Liver (tissue), 9 donors: ENCODE measurements around the gene XYLT2. TPM values are rescaled to one million over a fixed set of nuclear protein-coding genes. Genes with fewer than 3 reads are reported as not detected.

Experiments used
- DNase-seq: peaks from one replicate; pipeline ENCODE4 v3.0.0-alpha.2; 2017; ENCODE audit warnings: low spot score
- H3K27ac ChIP-seq, 2 donors: one replicate each; pipeline ENCODE4 v1.7.0; 2013; ENCODE audit warnings: inconsistent platforms in 2 of 2, low read length in 2 of 2, control low read depth in 1 of 2, low read depth in 1 of 2, mild to moderate bottlenecking in 1 of 2
- H3K27me3 ChIP-seq, 4 donors: one replicate each; pipeline versions ENCODE4 v1.6.1 to v1.7.0; 2013; ENCODE audit warnings: low read length in 3 of 4, inconsistent platforms in 1 of 4, mild to moderate bottlenecking in 1 of 4, moderate library complexity in 1 of 4; ENCODE audit not compliant: control insufficient read depth in 4 of 4, insufficient read depth in 4 of 4
- H3K36me3 ChIP-seq, 4 donors: one replicate each; pipeline versions ENCODE4 v1.6.1 to v1.7.0; 2013; ENCODE audit warnings: low read length in 3 of 4, mild to moderate bottlenecking in 3 of 4, low read depth in 1 of 4, moderate library complexity in 1 of 4; ENCODE audit not compliant: control insufficient read depth in 4 of 4, insufficient read depth in 3 of 4
- H3K4me1 ChIP-seq, 4 donors: one replicate each; pipeline versions ENCODE4 v1.6.1 to v1.7.0; 2013; ENCODE audit warnings: low read length in 3 of 4, mild to moderate bottlenecking in 3 of 4, moderate library complexity in 1 of 4; ENCODE audit not compliant: control insufficient read depth in 4 of 4, insufficient read depth in 4 of 4
- H3K4me3 ChIP-seq, 3 donors: one replicate each; pipeline versions ENCODE4 v1.6.1 to v1.7.0; 2013; ENCODE audit warnings: low read length in 3 of 3, control low read depth in 1 of 3, low read depth in 1 of 3, mild to moderate bottlenecking in 1 of 3
- H3K9ac ChIP-seq, 2 donors: one replicate each; pipeline ENCODE4 v1.7.0; 2013; ENCODE audit warnings: low read length in 2 of 2, mild to moderate bottlenecking in 2 of 2, moderate library complexity in 2 of 2, control low read depth in 1 of 2, low read depth in 1 of 2
- H3K9me3 ChIP-seq, 4 donors: one replicate each; pipeline versions ENCODE4 v1.6.1 to v1.7.0; 2013; ENCODE audit warnings: low read length in 3 of 4; ENCODE audit not compliant: control insufficient read depth in 4 of 4
- EGR1 ChIP-seq, 2 donors: IDR thresholded peaks; 2 replicates each; pipeline ENCODE4 v1.6.1; 2016 to 2018; ENCODE audit warnings: antibody characterized with exemption in 2 of 2, low read depth in 2 of 2
- FOXA1 ChIP-seq: IDR thresholded peaks from 2 replicates; pipeline ENCODE4 v1.6.1; 2016; ENCODE audit warnings: antibody characterized with exemption
- FOXA2 ChIP-seq: IDR thresholded peaks from 2 replicates; pipeline ENCODE4 v1.6.1; 2016; ENCODE audit warnings: antibody characterized with exemption
- GABPA ChIP-seq, 2 donors: IDR thresholded peaks in 1 of 2; conservative IDR thresholded peaks in 1 of 2; 2 replicates each; pipeline ENCODE4 v1.6.1; 2016; ENCODE audit warnings: antibody characterized with exemption in 2 of 2, mild to moderate bottlenecking in 1 of 2, moderate library complexity in 1 of 2
- HNF4A ChIP-seq, 2 donors: conservative IDR thresholded peaks; 2 replicates each; pipeline ENCODE4 v1.6.1; 2016; ENCODE audit warnings: antibody characterized with exemption in 2 of 2, mild to moderate bottlenecking in 2 of 2
- HNF4G ChIP-seq: IDR thresholded peaks from 2 replicates; pipeline ENCODE4 v1.6.1; 2016; ENCODE audit warnings: antibody characterized with exemption
- JUND ChIP-seq, 2 donors: IDR thresholded peaks; 2 replicates each; pipeline ENCODE4 v1.6.1; 2016; ENCODE audit warnings: antibody characterized with exemption in 2 of 2
- RXRA ChIP-seq, 2 donors: IDR thresholded peaks; 2 replicates each; pipeline ENCODE4 v1.6.1; 2017 to 2018; ENCODE audit warnings: antibody characterized with exemption in 2 of 2, mild to moderate bottlenecking in 1 of 2
- SP1 ChIP-seq: IDR thresholded peaks from 2 replicates; pipeline ENCODE4 v1.6.1; 2018; ENCODE audit warnings: antibody characterized with exemption, mild to moderate bottlenecking
- TAF1 ChIP-seq: conservative IDR thresholded peaks from 2 replicates; pipeline ENCODE4 v1.6.1; 2016; ENCODE audit warnings: antibody characterized with exemption, mild to moderate bottlenecking
- YY1 ChIP-seq: IDR thresholded peaks from 2 replicates; pipeline ENCODE4 v1.6.1; 2016; ENCODE audit warnings: antibody characterized with exemption, mild to moderate bottlenecking
- WGBS: extraction: QIAGEN DNeasy Blood & Tissue Kit; methylation state at CpG from one replicate; pipeline ENCODE4 v1.1.7; 2013; 5-methylcytosine and 5-hydroxymethylcytosine counted together
- polyA plus RNA-seq, 2 donors: library from polyadenylated mRNA; stranded (reverse) in 1 of 2; unstranded in 1 of 2; fragments of 200-250 nt in 1 of 2; fragments of >200 nt in 1 of 2; fragmentation: Nextera tagmentation in 1 of 2; extraction: Ambion mirVana in 1 of 2; gene quantifications; one replicate each; pipeline versions ENCODE4 v1.2.1 to v1.2.3, GENCODE V29; 2013 to 2015
- total RNA-seq, 2 donors: library from RNA; depleted of rRNA; stranded (reverse); fragments of >200 nt; gene quantifications; one replicate each; pipeline ENCODE4 v1.2.3, GENCODE V29; 2014
- TF ChIP-seq, protein P1 (sequence below): IDR thresholded peaks from 2 replicates; pipeline ENCODE4 v1.6.1; 2016; ENCODE audit warnings: antibody characterized with exemption
- TF ChIP-seq, protein P2 (sequence below): IDR thresholded peaks from 2 replicates; pipeline ENCODE4 v1.6.1; 2016; ENCODE audit warnings: antibody characterized with exemption
- TF ChIP-seq, protein P3 (sequence below): fragments of 150-350 bp; IDR thresholded peaks from 2 replicates; pipeline ENCODE4 v1.5.1; 2017; ENCODE audit warnings: improper control_type of control experiment, low read depth, low read length; ENCODE audit not compliant: missing input control
- TF ChIP-seq, protein P4 (sequence below): IDR thresholded peaks from 2 replicates; pipeline ENCODE4 v1.6.1; 2016; ENCODE audit warnings: antibody characterized with exemption
- TF ChIP-seq, protein P5 (sequence below): IDR thresholded peaks from 2 replicates; pipeline ENCODE4 v1.6.1; 2016; ENCODE audit warnings: antibody characterized with exemption, mild to moderate bottlenecking
- donor health status: healthy.
- donor health status: healthy.
- donor health status: healthy.
- donor health status: healthy.
- donor health status: healthy.

The XYLT2 gene
- total and polyA plus RNA-seq, 4 donors = 5.3 to 11.3 (median 8.2) TPM

DNA sequence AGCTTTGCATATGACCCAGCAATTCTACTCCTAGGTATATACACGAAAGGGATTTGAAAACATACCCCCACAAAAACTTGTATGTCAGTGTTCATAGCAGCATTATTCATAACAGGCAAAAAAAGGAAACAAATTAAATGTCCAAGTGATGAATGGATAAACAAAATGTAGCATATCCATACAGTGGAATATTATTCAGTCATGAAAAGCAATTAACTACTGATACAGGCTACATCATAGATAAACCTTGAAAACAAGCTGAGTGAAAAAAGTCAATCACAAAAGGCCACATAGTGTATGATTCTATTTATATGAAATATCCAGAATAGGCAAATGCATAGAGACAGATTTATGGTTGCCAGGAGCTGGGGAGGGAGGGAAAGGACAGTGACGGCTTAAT is 27.8 kb downstream of the XYLT2 start:
- no peak overlapping the region for H3K9ac ChIP-seq

DNA sequence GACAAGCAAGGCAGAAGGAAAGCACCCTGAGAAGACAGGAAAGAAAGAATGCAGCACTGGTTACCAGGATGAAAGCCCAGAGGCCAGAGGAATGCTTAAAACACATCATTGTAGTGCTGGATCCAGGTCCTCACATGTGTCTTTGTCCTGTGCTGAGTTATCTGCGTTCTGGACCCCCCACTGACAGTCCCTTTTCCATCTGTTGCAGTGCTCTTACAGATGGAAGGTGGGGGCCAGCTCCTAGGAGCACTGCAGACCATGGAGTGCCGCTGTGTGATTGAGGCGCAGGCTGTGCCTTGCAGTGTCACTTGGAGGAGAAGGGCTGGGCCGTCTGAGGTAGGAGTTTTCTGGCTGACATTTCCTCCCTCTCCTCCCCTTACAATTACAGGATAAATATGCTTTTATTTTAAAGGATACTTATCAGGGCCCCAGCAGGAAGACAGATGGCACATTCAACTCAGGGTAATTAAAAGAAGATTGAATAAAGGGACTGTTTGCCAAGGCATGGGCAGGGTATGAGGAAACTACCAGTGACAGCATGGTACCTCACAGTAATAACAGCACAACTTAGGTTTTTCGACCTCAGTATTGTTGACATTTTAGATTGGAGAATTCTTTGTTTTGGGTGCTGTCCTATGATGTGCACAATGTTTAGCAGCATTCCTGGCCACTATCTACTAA is 30.1 kb downstream of the XYLT2 start:
- no peak for DNase-seq
- H3K4me1 ChIP-seq = peaks cover 4 to 21% (median 14%) of the 10 kb centered on the region in 4 donors
- H3K9me3 ChIP-seq = no peaks in the 10 kb centered on the region
- no peaks in the 10 kb centered on the region for H3K27me3 ChIP-seq
- H3K9ac ChIP-seq = no peak overlapping the region
- whole genome bisulfite sequencing = 85% methylated on average over 5 of the region's 5 CpGs
- peaks cover 0 to 4% (median 0%) of the 10 kb centered on the region in 4 donors for H3K36me3 ChIP-seq
- H3K4me3 ChIP-seq = no peak overlapping the region
- no peak overlapping the region for H3K27ac ChIP-seq
- no peak for TF ChIP-seq SP1
- no peak for TF ChIP-seq GABPA (IDR thresholded peaks at IDR 0.05 in 1 of 2, conservative IDR thresholded peaks at IDR 0.05 in 1 of 2)
- TF ChIP-seq, protein P1, sequence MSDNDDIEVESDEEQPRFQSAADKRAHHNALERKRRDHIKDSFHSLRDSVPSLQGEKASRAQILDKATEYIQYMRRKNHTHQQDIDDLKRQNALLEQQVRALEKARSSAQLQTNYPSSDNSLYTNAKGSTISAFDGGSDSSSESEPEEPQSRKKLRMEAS = no peak
- TF ChIP-seq TAF1 = no peak
- TF ChIP-seq, protein P2, sequence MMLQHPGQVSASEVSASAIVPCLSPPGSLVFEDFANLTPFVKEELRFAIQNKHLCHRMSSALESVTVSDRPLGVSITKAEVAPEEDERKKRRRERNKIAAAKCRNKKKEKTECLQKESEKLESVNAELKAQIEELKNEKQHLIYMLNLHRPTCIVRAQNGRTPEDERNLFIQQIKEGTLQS = no peak
- no peak for TF ChIP-seq HNF4G
- no peak for TF ChIP-seq YY1
- no peak for TF ChIP-seq RXRA (IDR thresholded peaks at IDR 0.05)
- TF ChIP-seq, protein P3, sequence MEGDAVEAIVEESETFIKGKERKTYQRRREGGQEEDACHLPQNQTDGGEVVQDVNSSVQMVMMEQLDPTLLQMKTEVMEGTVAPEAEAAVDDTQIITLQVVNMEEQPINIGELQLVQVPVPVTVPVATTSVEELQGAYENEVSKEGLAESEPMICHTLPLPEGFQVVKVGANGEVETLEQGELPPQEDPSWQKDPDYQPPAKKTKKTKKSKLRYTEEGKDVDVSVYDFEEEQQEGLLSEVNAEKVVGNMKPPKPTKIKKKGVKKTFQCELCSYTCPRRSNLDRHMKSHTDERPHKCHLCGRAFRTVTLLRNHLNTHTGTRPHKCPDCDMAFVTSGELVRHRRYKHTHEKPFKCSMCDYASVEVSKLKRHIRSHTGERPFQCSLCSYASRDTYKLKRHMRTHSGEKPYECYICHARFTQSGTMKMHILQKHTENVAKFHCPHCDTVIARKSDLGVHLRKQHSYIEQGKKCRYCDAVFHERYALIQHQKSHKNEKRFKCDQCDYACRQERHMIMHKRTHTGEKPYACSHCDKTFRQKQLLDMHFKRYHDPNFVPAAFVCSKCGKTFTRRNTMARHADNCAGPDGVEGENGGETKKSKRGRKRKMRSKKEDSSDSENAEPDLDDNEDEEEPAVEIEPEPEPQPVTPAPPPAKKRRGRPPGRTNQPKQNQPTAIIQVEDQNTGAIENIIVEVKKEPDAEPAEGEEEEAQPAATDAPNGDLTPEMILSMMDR = no peak
- no peak for TF ChIP-seq EGR1 (IDR thresholded peaks at IDR 0.05; ENCODE audit: low read depth in 2 of 2)
- TF ChIP-seq, protein P4, sequence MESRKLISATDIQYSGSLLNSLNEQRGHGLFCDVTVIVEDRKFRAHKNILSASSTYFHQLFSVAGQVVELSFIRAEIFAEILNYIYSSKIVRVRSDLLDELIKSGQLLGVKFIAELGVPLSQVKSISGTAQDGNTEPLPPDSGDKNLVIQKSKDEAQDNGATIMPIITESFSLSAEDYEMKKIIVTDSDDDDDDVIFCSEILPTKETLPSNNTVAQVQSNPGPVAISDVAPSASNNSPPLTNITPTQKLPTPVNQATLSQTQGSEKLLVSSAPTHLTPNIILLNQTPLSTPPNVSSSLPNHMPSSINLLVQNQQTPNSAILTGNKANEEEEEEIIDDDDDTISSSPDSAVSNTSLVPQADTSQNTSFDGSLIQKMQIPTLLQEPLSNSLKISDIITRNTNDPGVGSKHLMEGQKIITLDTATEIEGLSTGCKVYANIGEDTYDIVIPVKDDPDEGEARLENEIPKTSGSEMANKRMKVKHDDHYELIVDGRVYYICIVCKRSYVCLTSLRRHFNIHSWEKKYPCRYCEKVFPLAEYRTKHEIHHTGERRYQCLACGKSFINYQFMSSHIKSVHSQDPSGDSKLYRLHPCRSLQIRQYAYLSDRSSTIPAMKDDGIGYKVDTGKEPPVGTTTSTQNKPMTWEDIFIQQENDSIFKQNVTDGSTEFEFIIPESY = no peak
- no peak for TF ChIP-seq FOXA1

More for the DNA sequence above, 27.8 kb downstream of the XYLT2 start:
- Histone ChIP-seq H3K36me3 (peaks cover 0 to 18% (median 15%) of the 10 kb centered on the region in 4 donors), H3K9me3 (no peaks in the 10 kb centered on the region), H3K27me3 (no peaks in the 10 kb centered on the region), H3K27ac (no peak overlapping the region), H3K4me3 (no peak overlapping the region), H3K4me1 (peaks cover 4 to 22% (median 14%) of the 10 kb centered on the region in 4 donors)
- no peak for DNase-seq
- 89% methylated on average over 2 of the region's 2 CpGs for WGBS
- TF ChIP-seq, protein P2 = no peak
- TF ChIP-seq EGR1 (IDR thresholded peaks at IDR 0.05; ENCODE audit: low read depth in 2 of 2) = no peak
- TF ChIP-seq TAF1 = no peak
- TF ChIP-seq RXRA (IDR thresholded peaks at IDR 0.05) = no peak
- TF ChIP-seq, protein P4 = no peak
- TF ChIP-seq HNF4G = no peak
- no peak for TF ChIP-seq YY1
- TF ChIP-seq, protein P5, sequence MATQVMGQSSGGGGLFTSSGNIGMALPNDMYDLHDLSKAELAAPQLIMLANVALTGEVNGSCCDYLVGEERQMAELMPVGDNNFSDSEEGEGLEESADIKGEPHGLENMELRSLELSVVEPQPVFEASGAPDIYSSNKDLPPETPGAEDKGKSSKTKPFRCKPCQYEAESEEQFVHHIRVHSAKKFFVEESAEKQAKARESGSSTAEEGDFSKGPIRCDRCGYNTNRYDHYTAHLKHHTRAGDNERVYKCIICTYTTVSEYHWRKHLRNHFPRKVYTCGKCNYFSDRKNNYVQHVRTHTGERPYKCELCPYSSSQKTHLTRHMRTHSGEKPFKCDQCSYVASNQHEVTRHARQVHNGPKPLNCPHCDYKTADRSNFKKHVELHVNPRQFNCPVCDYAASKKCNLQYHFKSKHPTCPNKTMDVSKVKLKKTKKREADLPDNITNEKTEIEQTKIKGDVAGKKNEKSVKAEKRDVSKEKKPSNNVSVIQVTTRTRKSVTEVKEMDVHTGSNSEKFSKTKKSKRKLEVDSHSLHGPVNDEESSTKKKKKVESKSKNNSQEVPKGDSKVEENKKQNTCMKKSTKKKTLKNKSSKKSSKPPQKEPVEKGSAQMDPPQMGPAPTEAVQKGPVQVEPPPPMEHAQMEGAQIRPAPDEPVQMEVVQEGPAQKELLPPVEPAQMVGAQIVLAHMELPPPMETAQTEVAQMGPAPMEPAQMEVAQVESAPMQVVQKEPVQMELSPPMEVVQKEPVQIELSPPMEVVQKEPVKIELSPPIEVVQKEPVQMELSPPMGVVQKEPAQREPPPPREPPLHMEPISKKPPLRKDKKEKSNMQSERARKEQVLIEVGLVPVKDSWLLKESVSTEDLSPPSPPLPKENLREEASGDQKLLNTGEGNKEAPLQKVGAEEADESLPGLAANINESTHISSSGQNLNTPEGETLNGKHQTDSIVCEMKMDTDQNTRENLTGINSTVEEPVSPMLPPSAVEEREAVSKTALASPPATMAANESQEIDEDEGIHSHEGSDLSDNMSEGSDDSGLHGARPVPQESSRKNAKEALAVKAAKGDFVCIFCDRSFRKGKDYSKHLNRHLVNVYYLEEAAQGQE = no peak
- TF ChIP-seq FOXA2 = no peak
- TF ChIP-seq SP1 = no peak
- no peak for TF ChIP-seq JUND (IDR thresholded peaks at IDR 0.05)
- no peak for TF ChIP-seq GABPA (IDR thresholded peaks at IDR 0.05 in 1 of 2, conservative IDR thresholded peaks at IDR 0.05 in 1 of 2)
- no peak for TF ChIP-seq HNF4A (conservative IDR thresholded peaks at IDR 0.05)
- no peak for TF ChIP-seq FOXA1
